ENCODE data around the gene PDZD2. TPM values are rescaled to one million over a fixed set of nuclear protein-coding genes. Genes with fewer than 3 reads are reported as not detected.

The PDZD2 gene
- total and polyA plus RNA-seq, 2 donors (not counting 3 experiments of a cell fraction or from before 2014, with no cell fraction given), result 0.66 to 6.9 TPM

GRCh38 chr5:31911291-31912265 lies 272.6 kb downstream of the PDZD2 start:
- Histone ChIP-seq H3K27ac (ENCODE audit: insufficient read depth, low read depth, low read length) (no peak overlapping the region), H3K4me3 (replicated peaks in 1 of 3; ENCODE audit: insufficient read depth in 1 of 3, low read depth in 1 of 3, low read length in 3 of 3) (no peak overlapping the region), H2AFZ (ENCODE audit: low read depth, low read length) (no peak overlapping the region), H3K4me1 (ENCODE audit: control insufficient read depth, extremely low read depth, insufficient read depth, low read length) (no peaks in the 10 kb centered on the region), H3K79me2 (ENCODE audit: control insufficient read depth, insufficient read depth, low read length) (no peaks in the 10 kb centered on the region), H3K9me3 (replicated peaks; ENCODE audit: control insufficient read depth, insufficient read depth, low read length) (no peaks in the 10 kb centered on the region), H4K20me1 (replicated peaks; ENCODE audit: control insufficient read depth, extremely low read depth, insufficient read depth, low read length) (no peaks in the 10 kb centered on the region), H3K4me2 (ENCODE audit: insufficient read depth, low read length) (no peak overlapping the region), H3K9me1 (replicated peaks; ENCODE audit: control insufficient read depth, extremely low read depth, insufficient read depth, low read length) (no peaks in the 10 kb centered on the region), H3K36me3 (ENCODE audit: control insufficient read depth in 2 of 2, extremely low read depth in 1 of 2, insufficient read depth in 2 of 2, low read length in 2 of 2) (no peaks in the 10 kb centered on the region), H3K9ac (replicated peaks; ENCODE audit: extremely low read depth, insufficient read depth, low read length) (no peak overlapping the region), H3K27me3 (ENCODE audit: control insufficient read depth in 2 of 2, insufficient read depth in 2 of 2, low read length in 2 of 2) (no peaks in the 10 kb centered on the region)
- no peak for FAIRE-seq
- no peak for DNase-seq (ENCODE audit: low read depth, low spot score)
- dilution Hi-C loops (cut with MboI; ENCODE audit: extremely low pct_ligation_motif_present, low sequenced_read_pairs) (no loop called here), intact Hi-C loops (cut with micrococcal nuclease) (no loop called here)
- no peak for TF ChIP-seq EZH2 (IDR thresholded peaks at IDR 0.05; ENCODE audit: borderline replicate concordance, low read depth, low read length, severe bottlenecking)
- TF ChIP-seq JUN (IDR thresholded peaks at IDR 0.05; ENCODE audit: borderline replicate concordance, insufficient read depth, insufficient read length, low read depth), result no peak
- TF ChIP-seq POLR2A (IDR thresholded peaks at IDR 0.05; ENCODE audit: low read depth, low read length), result no peak
- TF ChIP-seq FOS (IDR thresholded peaks at IDR 0.05; ENCODE audit: borderline replicate concordance, insufficient read depth, low read length), result no peak
- TF ChIP-seq MAX (IDR thresholded peaks at IDR 0.05; ENCODE audit: insufficient read depth, insufficient read length), result no peak
- no peak for TF ChIP-seq MYC (IDR thresholded peaks at IDR 0.05; ENCODE audit: low read depth, low read length)
- TF ChIP-seq GATA2 (IDR thresholded peaks at IDR 0.05; ENCODE audit: insufficient read depth, insufficient read length, low read depth, low read length), result no peak
- TF ChIP-seq CTCF (IDR thresholded peaks at IDR 0.05; ENCODE audit: extremely low read depth in 1 of 2, insufficient read depth in 1 of 2, low read depth in 1 of 2, low read length in 2 of 2), result no peak
- no peak for TF ChIP-seq POLR2AphosphoS5 (IDR thresholded peaks at IDR 0.05; ENCODE audit: insufficient read depth, low read depth, low read length)
- BruUV-seq (replicated peaks), result no TSS peak
- ChIA-PET POLR2A (no interaction called here), CTCF (interaction anchor here (1.3 kb wide), 1 partner anchor 165 kb away, joined by 4 read pairs; no protein-coding TSS in a partner anchor)

All from endothelial cell of umbilical vein (primary cell).